HFF-Myc (cell line): ENCODE data around the gene PFAS.

Experiments used
- DNase-seq: peaks from one replicate; pipeline ENCODE4 v3.0.0-alpha.2; 2011; ENCODE audit warnings: low read depth; ENCODE audit errors: extremely low read depth
- H3K4me3 ChIP-seq: replicated peaks from 2 replicates; pipeline ENCODE4 v1.5.1; 2011; ENCODE audit warnings: low read depth, mild to moderate bottlenecking, control low read depth, low read length
- TF ChIP-seq, protein P1 (sequence below): IDR thresholded peaks from 2 replicates; pipeline ENCODE4 v1.5.1; 2012; ENCODE audit warnings: mild to moderate bottlenecking, low read depth, low read length, control low read depth; ENCODE audit errors: missing control alignments

Gene PFAS

GRCh38 chr17:8257801-8258200 lies 8.7 kb downstream of the PFAS start:
- TF ChIP-seq, protein P1, sequence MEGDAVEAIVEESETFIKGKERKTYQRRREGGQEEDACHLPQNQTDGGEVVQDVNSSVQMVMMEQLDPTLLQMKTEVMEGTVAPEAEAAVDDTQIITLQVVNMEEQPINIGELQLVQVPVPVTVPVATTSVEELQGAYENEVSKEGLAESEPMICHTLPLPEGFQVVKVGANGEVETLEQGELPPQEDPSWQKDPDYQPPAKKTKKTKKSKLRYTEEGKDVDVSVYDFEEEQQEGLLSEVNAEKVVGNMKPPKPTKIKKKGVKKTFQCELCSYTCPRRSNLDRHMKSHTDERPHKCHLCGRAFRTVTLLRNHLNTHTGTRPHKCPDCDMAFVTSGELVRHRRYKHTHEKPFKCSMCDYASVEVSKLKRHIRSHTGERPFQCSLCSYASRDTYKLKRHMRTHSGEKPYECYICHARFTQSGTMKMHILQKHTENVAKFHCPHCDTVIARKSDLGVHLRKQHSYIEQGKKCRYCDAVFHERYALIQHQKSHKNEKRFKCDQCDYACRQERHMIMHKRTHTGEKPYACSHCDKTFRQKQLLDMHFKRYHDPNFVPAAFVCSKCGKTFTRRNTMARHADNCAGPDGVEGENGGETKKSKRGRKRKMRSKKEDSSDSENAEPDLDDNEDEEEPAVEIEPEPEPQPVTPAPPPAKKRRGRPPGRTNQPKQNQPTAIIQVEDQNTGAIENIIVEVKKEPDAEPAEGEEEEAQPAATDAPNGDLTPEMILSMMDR = no peak
- DNase-seq = no peak
- H3K4me3 ChIP-seq = no peak overlapping the region

- TF ChIP-seq, protein P1 = no peak
- no peak for DNase-seq
- no peak overlapping the region for H3K4me3 ChIP-seq
Measured at GRCh38 chr17:8264320-8264719, 15.2 kb downstream of the PFAS start.

- TF ChIP-seq, protein P1 = no peak
- DNase-seq = no peak
Measured at GRCh38 chr17:8264836-8265542, 15.9 kb downstream of the PFAS start.

GRCh38 chr17:8266648-8267479 lies 17.8 kb downstream of the PFAS start:
- no peak for DNase-seq
- TF ChIP-seq, protein P1 = no peak
- H3K4me3 ChIP-seq = no peak overlapping the region

More at GRCh38 chr17:8264836-8265542, 15.9 kb downstream of the PFAS start:
- H3K4me3 ChIP-seq = no peak overlapping the region

DNA sequence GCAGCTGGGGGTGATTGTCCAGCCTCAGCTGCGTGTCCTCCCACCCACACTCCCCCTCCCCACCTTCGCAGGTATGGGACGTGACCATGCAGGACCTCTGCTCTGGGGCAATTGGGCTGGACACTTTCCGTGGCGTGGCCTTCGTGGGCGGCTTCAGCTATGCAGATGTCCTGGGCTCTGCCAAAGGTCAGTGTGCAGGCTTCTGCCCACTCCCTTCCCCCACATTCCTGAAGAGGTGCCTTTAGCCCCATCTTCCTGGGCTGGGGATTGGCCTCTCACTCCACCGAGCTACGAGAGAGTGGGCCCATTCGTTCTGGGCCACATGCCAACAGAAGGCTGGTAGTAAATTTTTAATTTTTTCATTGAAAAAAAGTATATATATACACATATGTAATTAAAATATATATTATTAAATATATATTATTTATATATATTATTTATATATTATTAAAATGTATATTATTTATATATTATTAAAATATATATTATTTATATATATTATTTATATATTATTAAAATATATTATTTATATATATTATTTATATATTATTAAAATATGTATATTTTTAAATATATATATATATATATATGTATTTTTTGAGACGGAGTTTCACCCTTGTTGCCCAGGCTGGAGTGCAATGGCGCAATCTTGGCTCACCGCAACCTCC lies 18.5 kb downstream of the PFAS start:
- no peak for DNase-seq
- H3K4me3 ChIP-seq = no peak overlapping the region
- TF ChIP-seq, protein P1 = no peak

DNA sequence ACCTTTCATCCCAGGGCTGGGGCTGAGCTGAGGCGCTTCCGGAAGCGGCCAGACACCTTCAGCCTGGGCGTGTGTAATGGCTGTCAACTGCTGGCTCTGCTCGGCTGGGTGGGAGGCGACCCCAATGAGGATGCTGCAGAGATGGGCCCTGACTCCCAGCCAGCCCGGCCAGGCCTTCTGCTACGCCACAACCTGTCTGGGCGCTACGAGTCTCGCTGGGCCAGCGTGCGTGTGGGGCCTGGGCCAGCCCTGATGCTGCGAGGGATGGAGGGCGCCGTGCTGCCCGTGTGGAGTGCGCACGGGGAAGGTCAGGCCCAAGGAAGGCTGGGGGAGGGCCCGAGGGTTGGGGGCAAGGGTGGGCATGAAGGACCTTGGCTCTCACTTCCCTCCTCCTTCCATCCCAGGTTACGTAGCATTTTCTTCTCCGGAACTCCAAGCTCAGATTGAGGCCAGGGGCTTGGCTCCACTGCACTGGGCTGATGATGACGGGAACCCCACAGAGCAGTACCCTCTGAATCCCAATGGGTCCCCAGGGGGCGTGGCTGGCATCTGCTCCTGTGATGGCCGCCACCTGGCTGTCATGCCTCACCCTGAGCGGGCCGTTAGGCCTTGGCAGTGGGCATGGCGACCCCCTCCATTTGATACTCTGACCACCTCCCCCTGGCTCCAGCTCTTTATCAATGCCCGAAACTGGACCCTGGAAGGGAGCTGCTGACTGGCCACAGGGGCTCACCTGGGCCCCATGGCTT lies 19.6 kb downstream of the PFAS start:
- TF ChIP-seq, protein P1 = no peak
- DNase-seq = no peak
- H3K4me3 ChIP-seq = no peak overlapping the region
